ENCODE results near the gene ARL4A.

DNA sequence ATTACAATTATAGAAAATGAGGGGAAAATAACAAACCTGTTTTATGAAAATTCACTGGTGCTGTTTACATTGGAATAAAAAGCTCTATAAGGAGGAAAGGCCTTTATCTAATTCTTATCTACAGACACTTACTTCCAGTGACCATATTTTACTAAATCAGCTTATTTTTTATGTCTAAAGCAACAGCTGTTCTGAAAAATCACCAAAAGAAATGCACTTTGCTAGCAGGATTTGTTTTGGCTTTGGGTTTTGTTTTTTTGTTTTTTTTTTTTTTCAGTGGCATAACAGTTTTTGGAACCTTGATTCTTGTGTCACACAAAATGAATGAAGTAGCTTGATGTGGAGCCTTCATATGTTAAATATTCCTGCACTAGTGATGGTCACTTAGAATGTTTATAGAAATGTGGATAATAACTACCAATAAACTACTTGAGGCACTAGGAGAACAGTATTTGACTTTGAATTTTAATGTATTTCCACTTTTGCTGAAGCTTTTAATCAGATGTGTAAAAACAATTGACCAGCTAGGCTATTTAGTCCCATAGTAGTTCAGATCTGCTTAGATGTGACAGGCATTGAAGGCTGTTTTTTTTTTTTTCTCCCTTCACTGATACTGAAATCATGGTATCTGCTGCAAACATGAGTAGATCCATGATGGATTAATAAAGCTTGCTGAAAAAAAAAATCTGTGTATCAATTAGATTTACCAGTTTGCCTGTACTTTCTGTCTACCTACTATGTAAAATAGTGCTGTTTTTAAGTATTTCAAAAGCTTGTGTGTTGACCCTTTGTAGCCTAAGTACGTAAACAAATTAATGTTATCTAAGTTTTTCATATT, 2.8 kb downstream of the ARL4A start:
- TF ChIP-seq, protein P1, sequence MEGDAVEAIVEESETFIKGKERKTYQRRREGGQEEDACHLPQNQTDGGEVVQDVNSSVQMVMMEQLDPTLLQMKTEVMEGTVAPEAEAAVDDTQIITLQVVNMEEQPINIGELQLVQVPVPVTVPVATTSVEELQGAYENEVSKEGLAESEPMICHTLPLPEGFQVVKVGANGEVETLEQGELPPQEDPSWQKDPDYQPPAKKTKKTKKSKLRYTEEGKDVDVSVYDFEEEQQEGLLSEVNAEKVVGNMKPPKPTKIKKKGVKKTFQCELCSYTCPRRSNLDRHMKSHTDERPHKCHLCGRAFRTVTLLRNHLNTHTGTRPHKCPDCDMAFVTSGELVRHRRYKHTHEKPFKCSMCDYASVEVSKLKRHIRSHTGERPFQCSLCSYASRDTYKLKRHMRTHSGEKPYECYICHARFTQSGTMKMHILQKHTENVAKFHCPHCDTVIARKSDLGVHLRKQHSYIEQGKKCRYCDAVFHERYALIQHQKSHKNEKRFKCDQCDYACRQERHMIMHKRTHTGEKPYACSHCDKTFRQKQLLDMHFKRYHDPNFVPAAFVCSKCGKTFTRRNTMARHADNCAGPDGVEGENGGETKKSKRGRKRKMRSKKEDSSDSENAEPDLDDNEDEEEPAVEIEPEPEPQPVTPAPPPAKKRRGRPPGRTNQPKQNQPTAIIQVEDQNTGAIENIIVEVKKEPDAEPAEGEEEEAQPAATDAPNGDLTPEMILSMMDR (IDR thresholded peaks at IDR 0.05), result no peak
- no peak for TF ChIP-seq POLR2A (IDR thresholded peaks at IDR 0.05)
